Thyroid gland (tissue), 4 donors: ENCODE results near the gene ACAT1.

Experiments used
- POLR2A ChIP-seq, 2 donors: fragments of 450-650 bp; IDR thresholded peaks; one replicate each; pipeline ENCODE4 v1.6.1; 2017; ENCODE audit warnings: antibody characterized with exemption in 2 of 2, mild to moderate bottlenecking in 2 of 2, moderate library complexity in 1 of 2
- TF ChIP-seq, protein P1 (sequence below), 6 experiments: fragments of 200-600 bp in 3 of 6; fragments of 450-650 bp in 3 of 6; sonication (generic) in 3 of 6; IDR thresholded peaks; one replicate each; pipeline ENCODE4 v1.5.1; 2016 to 2019; ENCODE audit warnings: antibody characterized with exemption in 6 of 6, mild to moderate bottlenecking in 2 of 6, inconsistent platforms in 1 of 6, moderate library complexity in 1 of 6

GRCh38 chr11:108112057-108112456 is 9.3 kb upstream of the ACAT1 start:
- TF ChIP-seq, protein P1, sequence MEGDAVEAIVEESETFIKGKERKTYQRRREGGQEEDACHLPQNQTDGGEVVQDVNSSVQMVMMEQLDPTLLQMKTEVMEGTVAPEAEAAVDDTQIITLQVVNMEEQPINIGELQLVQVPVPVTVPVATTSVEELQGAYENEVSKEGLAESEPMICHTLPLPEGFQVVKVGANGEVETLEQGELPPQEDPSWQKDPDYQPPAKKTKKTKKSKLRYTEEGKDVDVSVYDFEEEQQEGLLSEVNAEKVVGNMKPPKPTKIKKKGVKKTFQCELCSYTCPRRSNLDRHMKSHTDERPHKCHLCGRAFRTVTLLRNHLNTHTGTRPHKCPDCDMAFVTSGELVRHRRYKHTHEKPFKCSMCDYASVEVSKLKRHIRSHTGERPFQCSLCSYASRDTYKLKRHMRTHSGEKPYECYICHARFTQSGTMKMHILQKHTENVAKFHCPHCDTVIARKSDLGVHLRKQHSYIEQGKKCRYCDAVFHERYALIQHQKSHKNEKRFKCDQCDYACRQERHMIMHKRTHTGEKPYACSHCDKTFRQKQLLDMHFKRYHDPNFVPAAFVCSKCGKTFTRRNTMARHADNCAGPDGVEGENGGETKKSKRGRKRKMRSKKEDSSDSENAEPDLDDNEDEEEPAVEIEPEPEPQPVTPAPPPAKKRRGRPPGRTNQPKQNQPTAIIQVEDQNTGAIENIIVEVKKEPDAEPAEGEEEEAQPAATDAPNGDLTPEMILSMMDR (IDR thresholded peaks at IDR 0.05), result no peak
- no peak for TF ChIP-seq POLR2A (IDR thresholded peaks at IDR 0.05)
